Testis (tissue), 2 donors: ENCODE measurements around the gene NFATC2.

Source experiments
- POLR2A ChIP-seq: fragments of 450-650 bp; IDR thresholded peaks from one replicate; pipeline ENCODE4 v1.6.1; 2017; ENCODE audit warnings: antibody characterized with exemption, mild to moderate bottlenecking, moderate library complexity
- TF ChIP-seq, protein P1 (sequence below), 3 experiments: fragments of 450-650 bp in 2 of 3; fragments of 200-600 bp in 1 of 3; sonication (generic) in 1 of 3; IDR thresholded peaks; one replicate each; pipeline ENCODE4 v1.5.1; 2016 to 2019; ENCODE audit warnings: antibody characterized with exemption in 3 of 3, mild to moderate bottlenecking in 2 of 3, moderate library complexity in 1 of 3

GRCh38 chr20:51551186-51551585 is 8.7 kb upstream of the NFATC2 start:
- TF ChIP-seq POLR2A, result no peak
- TF ChIP-seq, protein P1, sequence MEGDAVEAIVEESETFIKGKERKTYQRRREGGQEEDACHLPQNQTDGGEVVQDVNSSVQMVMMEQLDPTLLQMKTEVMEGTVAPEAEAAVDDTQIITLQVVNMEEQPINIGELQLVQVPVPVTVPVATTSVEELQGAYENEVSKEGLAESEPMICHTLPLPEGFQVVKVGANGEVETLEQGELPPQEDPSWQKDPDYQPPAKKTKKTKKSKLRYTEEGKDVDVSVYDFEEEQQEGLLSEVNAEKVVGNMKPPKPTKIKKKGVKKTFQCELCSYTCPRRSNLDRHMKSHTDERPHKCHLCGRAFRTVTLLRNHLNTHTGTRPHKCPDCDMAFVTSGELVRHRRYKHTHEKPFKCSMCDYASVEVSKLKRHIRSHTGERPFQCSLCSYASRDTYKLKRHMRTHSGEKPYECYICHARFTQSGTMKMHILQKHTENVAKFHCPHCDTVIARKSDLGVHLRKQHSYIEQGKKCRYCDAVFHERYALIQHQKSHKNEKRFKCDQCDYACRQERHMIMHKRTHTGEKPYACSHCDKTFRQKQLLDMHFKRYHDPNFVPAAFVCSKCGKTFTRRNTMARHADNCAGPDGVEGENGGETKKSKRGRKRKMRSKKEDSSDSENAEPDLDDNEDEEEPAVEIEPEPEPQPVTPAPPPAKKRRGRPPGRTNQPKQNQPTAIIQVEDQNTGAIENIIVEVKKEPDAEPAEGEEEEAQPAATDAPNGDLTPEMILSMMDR (IDR thresholded peaks at IDR 0.05), result no peak
